GM19438 (cell line): ENCODE results near the gene MAD1L1.

Source experiments
- ATAC-seq: cut with Tn5 transposase; IDR thresholded peaks from one replicate; pipeline ENCODE4 v1.9.1; 2021; ENCODE audit warnings: low read depth; ENCODE audit not compliant: unreplicated experiment

Gene MAD1L1

DNA sequence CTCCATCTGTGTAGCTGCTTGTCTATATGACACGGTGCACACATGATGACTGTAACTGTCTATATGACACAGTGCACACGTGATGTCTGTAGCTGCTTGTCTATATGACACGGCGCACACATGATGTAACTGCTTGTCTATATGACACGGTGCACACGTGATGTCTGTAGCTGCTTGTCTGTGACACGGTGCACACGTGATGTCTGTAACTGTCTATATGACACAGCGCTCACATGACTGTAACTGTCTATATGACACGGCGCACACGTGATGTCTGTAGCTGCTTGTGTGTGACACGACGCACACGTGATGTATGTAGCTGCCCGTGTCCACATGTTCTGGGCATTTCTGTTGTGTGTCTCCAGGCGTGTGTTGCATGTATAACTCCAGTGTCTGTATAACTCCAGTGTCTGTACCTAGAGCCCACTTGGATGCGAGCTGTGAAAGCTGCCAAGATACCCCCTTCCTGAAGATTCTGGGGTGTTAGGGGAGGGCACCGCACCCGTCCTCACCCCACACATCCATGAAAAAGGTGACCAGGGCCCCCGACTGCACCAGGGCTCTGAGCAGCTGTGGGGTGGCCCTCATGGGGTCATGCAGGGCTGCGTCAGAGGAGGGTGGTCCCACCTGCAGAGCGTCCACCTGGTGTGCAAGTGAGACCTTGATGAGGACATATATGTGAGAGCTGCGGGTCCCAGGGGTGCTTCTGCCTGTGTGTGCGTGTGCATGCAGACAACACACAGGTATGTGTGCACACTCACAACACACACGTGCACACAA lies 424.7 kb downstream of the MAD1L1 start:
- no peak for ATAC-seq

DNA sequence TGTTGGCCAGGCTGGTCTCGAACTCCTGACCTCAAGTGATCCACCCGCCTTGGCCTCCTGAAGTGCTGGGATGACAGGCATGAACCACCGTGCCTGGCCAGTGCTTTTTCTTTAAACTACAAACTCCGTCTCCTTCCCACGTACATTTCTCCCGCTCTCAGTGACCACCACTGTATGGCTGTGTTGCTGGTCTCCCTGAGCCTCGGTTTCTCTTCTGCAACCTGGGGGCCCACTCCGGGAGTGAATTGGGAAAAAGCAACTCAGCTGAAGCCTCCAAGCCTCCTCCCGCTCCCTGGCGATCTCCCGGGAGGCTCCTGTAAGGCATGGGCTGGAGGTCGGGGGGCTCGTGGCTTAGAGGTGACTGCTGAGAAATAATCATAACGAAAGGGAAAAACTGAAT lies 426.4 kb downstream of the MAD1L1 start:
- no peak for ATAC-seq

- ATAC-seq = no peak
Measured at GRCh38 chr7:1804310-1804709, 428.4 kb downstream of the MAD1L1 start.

GRCh38 chr7:1802899-1803298 lies 429.8 kb downstream of the MAD1L1 start:
- no peak for ATAC-seq

GRCh38 chr7:1800902-1801301 lies 431.8 kb downstream of the MAD1L1 start:
- ATAC-seq = no peak

GRCh38 chr7:1798191-1798590 lies 434.6 kb downstream of the MAD1L1 start:
- ATAC-seq = no peak

GRCh38 chr7:1794888-1795542 lies 437.7 kb downstream of the MAD1L1 start:
- no peak for ATAC-seq

DNA sequence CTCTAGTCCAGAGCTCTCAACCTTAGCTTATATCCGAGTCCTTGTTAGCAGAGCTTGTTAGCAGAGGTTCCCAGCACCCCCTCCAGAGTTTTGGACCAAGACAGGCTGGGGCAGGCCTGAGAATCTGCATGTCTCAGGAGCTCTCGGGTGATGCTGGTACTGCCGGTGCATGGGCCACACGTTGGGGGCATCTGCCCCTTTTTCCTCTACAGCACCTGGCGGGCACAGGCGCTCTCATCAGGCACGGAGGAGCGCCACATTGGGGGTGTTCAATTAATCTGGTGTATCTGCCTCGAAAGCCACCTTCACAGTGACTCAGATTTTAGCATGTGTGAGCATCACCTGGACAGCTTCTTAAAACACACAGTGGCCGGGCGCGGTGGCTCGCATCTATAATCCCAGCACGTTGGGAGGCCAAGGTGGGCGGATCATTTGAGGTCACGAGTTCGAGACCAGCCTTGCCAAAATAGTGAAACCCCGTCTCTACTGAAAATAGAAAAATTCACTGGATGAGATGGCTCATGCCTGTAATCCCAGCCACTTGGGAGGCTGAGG lies 445.0 kb downstream of the MAD1L1 start:
- no peak for ATAC-seq

GRCh38 chr7:1787241-1787640 lies 445.5 kb downstream of the MAD1L1 start:
- no peak for ATAC-seq

DNA sequence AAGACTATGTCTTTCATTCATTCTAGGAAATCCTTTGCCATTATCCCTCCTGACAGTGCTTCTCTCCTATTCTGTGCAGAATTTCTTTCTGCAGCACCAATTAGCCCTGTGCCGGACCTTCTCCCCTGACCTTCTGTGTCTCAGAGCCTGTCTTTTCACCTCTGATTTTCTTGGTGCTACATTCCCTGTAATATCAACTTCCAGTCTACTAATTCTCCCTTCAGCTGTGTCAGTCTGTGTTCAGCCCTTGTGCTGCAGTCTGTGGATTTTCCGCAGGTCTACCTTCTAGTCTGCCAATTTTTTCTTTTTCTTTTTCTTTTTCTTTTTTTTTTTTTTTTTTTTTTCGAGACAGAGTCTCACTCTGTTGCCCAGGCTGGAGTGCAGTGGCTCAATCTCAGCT lies 446.9 kb downstream of the MAD1L1 start:
- no peak for ATAC-seq

DNA sequence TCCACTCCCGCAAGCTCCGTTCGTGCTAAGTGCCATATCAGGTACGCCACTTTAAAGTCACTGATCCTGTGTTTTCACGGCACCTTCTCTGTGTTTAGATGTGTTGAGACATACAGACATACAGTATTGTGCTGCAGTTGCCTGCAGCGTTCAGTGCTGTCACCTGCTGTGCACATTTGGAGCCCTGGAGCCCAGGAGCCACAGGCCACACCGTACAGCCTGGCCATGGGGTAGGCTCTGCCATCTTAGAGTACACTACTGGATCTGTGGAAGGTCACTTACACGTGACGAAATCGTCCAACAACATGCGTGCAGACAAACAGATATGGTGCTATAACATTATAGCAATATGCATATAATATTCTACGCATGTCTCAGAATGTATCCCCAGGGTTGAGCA lies 451.4 kb downstream of the MAD1L1 start:
- ATAC-seq = no peak

GRCh38 chr7:1779445-1779844 lies 453.3 kb downstream of the MAD1L1 start:
- ATAC-seq = no peak

GRCh38 chr7:1777122-1777521 lies 455.6 kb downstream of the MAD1L1 start:
- no peak for ATAC-seq

DNA sequence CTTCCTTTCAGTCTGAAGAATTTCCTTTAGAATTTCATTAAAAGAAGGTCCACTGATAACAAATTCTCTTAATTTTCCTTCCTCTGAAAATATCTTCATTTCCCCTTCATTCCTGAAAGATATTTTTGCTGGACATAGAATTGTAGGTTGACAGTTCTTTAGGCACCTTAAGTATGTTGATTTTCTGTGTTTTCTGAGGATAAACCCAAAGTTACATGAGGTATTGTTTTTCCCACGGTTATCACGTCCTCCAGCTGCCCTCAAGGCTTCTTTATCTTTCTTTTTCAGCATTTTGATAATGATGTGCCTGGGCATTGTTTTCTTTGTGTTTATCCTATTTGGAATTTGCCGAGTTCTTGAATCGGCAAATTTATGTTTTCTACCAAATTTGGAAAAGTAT lies 457.4 kb downstream of the MAD1L1 start:
- no peak for ATAC-seq

- ATAC-seq = no peak
Measured at GRCh38 chr7:1770331-1770730, 462.4 kb downstream of the MAD1L1 start.

DNA sequence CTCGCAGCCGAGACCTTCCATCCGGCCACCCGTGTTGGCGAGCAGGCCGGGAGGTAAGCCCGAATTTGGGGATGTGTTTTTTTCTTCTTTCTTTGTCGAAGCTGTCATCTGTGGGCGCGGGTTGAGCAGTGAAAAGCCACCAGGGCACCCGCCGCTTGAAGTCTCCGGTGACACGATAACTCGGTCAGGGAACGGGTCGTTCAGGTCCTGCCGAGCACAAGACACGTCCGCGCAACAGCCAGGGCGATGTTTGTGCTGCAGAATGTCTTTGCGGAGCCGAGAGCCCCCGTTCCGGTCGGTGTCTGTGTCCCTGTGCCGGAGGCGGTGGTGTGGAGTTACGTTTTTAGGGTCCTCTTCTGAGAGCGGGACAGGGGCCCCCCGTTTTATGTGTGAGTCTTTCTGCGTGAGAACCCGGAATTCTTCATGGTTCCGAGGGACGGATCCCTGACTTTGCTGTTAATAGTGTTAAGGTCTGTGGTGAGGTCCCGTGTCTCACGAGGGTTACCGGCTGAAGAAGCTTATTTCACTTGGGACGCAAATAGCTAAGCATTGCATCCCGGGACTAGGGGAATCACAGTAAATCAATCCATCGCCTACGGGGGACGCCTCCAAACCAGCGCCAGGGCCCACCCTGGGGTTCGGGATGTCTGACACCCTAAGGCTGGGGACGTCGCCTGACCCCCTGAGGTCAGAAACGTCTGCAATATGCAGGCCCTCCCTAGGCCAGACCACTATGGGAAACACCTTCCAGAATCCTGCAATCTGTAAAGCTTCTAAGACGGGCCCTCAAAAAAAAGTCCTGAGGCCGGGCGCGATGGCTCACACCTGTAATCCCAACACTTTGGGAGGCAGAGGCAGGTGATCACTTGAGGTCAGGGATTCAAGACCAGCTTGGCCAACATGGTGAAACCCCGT lies 463.2 kb downstream of the MAD1L1 start:
- ATAC-seq = no peak

- ATAC-seq = no peak
Measured at GRCh38 chr7:1768832-1769231, 463.9 kb downstream of the MAD1L1 start.

GRCh38 chr7:1767524-1767923 lies 465.2 kb downstream of the MAD1L1 start:
- no peak for ATAC-seq
